ENCODE measurements around the gene PGD. TPM values are rescaled to one million over a fixed set of nuclear protein-coding genes. Genes with fewer than 3 reads are reported as not detected.

PGD gene
- total RNA-seq, 2 donors from 2014 or later: 77.1 to 151 TPM

GRCh38 chr1:10440794-10441193 is 41.9 kb downstream of the PGD start:
- WGBS: 92% methylated on average over 5 of the region's 5 CpGs
- DNase-seq (ENCODE audit: low spot score): no peak
- intact Hi-C loops (cut with DNase I): no loop called here

DNA sequence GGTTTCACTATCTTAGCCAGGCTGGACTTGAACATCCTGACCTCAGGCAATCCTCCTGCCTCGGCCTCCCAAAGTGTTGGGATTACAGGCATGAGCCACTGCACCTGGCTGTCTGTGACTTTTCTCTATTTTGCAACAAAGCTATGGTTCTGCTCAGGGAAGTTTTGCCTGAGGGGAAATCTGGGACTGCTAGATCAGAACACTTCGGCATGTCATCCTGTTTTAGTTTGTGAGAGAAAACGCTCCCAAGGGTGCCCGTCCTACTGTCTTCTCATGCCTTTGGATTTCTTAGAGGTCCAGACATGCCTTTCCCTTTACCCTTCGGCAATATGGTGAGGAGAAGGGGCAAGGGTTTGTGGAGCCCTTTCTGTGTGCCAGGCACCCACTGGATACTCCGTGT is 45.4 kb downstream of the PGD start:
- Histone ChIP-seq H3K27ac (no peak overlapping the region), H3K4me3 (no peak overlapping the region), H3K27me3 (replicated peaks; ENCODE audit: insufficient read depth) (no peaks in the 10 kb centered on the region), H3K9me3 (no peaks in the 10 kb centered on the region), H3K4me1 (replicated peaks) (no peaks in the 10 kb centered on the region), H3K36me3 (no peaks in the 10 kb centered on the region)
- TF ChIP-seq POLR2AphosphoS5 (IDR thresholded peaks at IDR 0.05) (no peak), CTCF (IDR thresholded peaks at IDR 0.05) (no peak), POLR2A (IDR thresholded peaks at IDR 0.05) (no peak)
- 93% methylated on average over 6 of the region's 6 CpGs for WGBS
- DNase-seq (ENCODE audit: low spot score): no peak
- intact Hi-C loops (cut with DNase I): no loop called here

More at GRCh38 chr1:10440794-10441193, 41.9 kb downstream of the PGD start:
- Histone ChIP-seq H3K36me3 (no peaks in the 10 kb centered on the region), H3K4me3 (no peak overlapping the region), H3K9me3 (no peaks in the 10 kb centered on the region), H3K27ac (no peak overlapping the region), H3K4me1 (replicated peaks) (peaks cover 2% of the 10 kb centered on the region), H3K27me3 (replicated peaks; ENCODE audit: insufficient read depth) (no peaks in the 10 kb centered on the region)
- no peak for TF ChIP-seq CTCF (IDR thresholded peaks at IDR 0.05)
- TF ChIP-seq POLR2A (IDR thresholded peaks at IDR 0.05): no peak
- no peak for TF ChIP-seq POLR2AphosphoS5 (IDR thresholded peaks at IDR 0.05)

- no peak for TF ChIP-seq POLR2AphosphoS5 (IDR thresholded peaks at IDR 0.05)
- no peak for TF ChIP-seq POLR2A (IDR thresholded peaks at IDR 0.05)
- TF ChIP-seq CTCF (IDR thresholded peaks at IDR 0.05): no peak
- H3K27ac ChIP-seq: no peak overlapping the region
- intact Hi-C loops (cut with DNase I): no loop called here
Measured at GRCh38 chr1:10444795-10445397, 46.0 kb downstream of the PGD start.

GRCh38 chr1:10446790-10447422 is 48.0 kb downstream of the PGD start:
- intact Hi-C loops (cut with DNase I): no loop called here
- Histone ChIP-seq H3K9me3 (no peaks in the 10 kb centered on the region), H3K4me3 (no peak overlapping the region), H3K36me3 (no peaks in the 10 kb centered on the region), H3K27ac (no peak overlapping the region), H3K27me3 (replicated peaks; ENCODE audit: insufficient read depth) (no peaks in the 10 kb centered on the region), H3K4me1 (replicated peaks) (no peaks in the 10 kb centered on the region)
- TF ChIP-seq CTCF (IDR thresholded peaks at IDR 0.05) (no peak), POLR2AphosphoS5 (IDR thresholded peaks at IDR 0.05) (no peak), POLR2A (IDR thresholded peaks at IDR 0.05) (no peak)
- 95% methylated on average over 7 of the region's 7 CpGs for WGBS
- DNase-seq (ENCODE audit: low spot score): no peak

More at GRCh38 chr1:10444795-10445397, 46.0 kb downstream of the PGD start:
- 89% methylated on average over 7 of the region's 7 CpGs for WGBS
- H3K4me1 ChIP-seq (replicated peaks): no peaks in the 10 kb centered on the region
- no peaks in the 10 kb centered on the region for H3K27me3 ChIP-seq (replicated peaks; ENCODE audit: insufficient read depth)
- H3K9me3 ChIP-seq: no peaks in the 10 kb centered on the region
- H3K4me3 ChIP-seq: no peak overlapping the region
- no peaks in the 10 kb centered on the region for H3K36me3 ChIP-seq
- DNase-seq (ENCODE audit: low spot score): no peak

DNA sequence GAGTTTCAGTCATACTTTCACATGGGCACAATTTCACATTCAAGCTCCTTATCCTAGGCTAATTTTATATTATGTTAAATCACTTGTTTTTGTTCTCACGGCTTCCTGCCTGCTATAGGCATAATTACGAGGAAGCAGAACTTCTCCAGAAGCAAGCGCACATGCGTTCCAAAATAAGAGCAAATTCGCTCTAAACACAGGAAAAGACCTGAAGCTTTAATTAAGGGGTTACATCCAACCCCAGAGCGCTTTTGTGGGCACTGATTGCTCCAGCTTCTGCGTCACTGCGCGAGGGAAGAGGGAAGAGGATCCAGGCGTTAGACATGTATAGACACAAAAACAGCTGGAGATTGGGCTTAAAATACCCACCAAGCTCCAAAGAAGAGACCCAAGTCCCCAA is 50.9 kb downstream of the PGD start, which contains the start of gene CORT:
TSS of gene CORT (plus strand) at position 281 of the 400 bp plus-strand sequence. CDS start 193 bp downstream, outside the sequence.
- H3K27me3 ChIP-seq (replicated peaks; ENCODE audit: insufficient read depth): no peaks in the 10 kb centered on the region
- DNase-seq (ENCODE audit: low spot score): no peak
- H3K27ac ChIP-seq: no peak within 1 kb of the TSS
- no peaks in the 10 kb centered on the region for H3K36me3 ChIP-seq
- TF ChIP-seq POLR2A (IDR thresholded peaks at IDR 0.05) (no peak), POLR2AphosphoS5 (IDR thresholded peaks at IDR 0.05) (no peak), CTCF (IDR thresholded peaks at IDR 0.05) (no peak)
- 89% methylated on average over 10 of the region's 10 CpGs for WGBS
- no peaks in the 10 kb centered on the region for H3K4me1 ChIP-seq (replicated peaks)
- no peaks in the 10 kb centered on the region for H3K9me3 ChIP-seq
- intact Hi-C loops (cut with DNase I): no loop called here
- no peak within 1 kb of the TSS for H3K4me3 ChIP-seq

Measured in prostate gland (tissue), 2 donors.